PC-3 (cell line): ENCODE data around the gene BPI. TPM values are rescaled to one million over a fixed set of nuclear protein-coding genes. Genes with fewer than 3 reads are reported as not detected.

ENCODE experiments used
- ATAC-seq: fragments of 200-7000 bp; cut with Tn5 transposase; 2 replicates; pipeline ENCODE4 v1.9.1; 2020; ENCODE audit warnings: mild to moderate bottlenecking, moderate library complexity
- BruUV-seq: library from RNA; stranded (reverse); fragments of 400-500 nt; replicated peaks from 2 replicates; lab custom pipeline; 2021; lab: Mats Ljungman, UMichigan
- CTCF ChIA-PET: fragments of 300-600 bp; sonication (Branson Sonifier 250); formaldehyde crosslinking; loops from one replicate; lab custom pipeline; 2022; ENCODE audit warnings: antibody characterized with exemption; lab: Charles Lee
- POLR2A ChIA-PET: fragments of 300-600 bp; sonication (Branson Sonifier 250); formaldehyde crosslinking; loops from one replicate; lab custom pipeline; 2022; ENCODE audit warnings: antibody characterized with exemption; ENCODE audit not compliant: unreplicated experiment; lab: Charles Lee
- DNase-seq: peaks from one replicate; pipeline ENCODE4 v3.0.0-alpha.2; 2015
- H2AFZ ChIP-seq: fragments of 300-600 bp; sonication (generic); 2 replicates; pipeline ENCODE4 v1.6.0; 2016; ENCODE audit warnings: antibody characterized with exemption, low read length
- H3F3A ChIP-seq: fragments of 300-600 bp; sonication (generic); one replicate; pipeline ENCODE4 v1.6.0; 2017; ENCODE audit warnings: antibody characterized with exemption, low read length, control low read depth, mild to moderate bottlenecking; ENCODE audit not compliant: unreplicated experiment
- H3K27ac ChIP-seq: fragments of 300-600 bp; sonication (generic); 2 replicates; pipeline ENCODE4 v1.5.1; 2016; ENCODE audit warnings: mild to moderate bottlenecking, low read length
- H3K27me3 ChIP-seq: fragments of 300-600 bp; sonication (generic); 2 replicates; pipeline ENCODE4 v1.6.1; 2016; ENCODE audit warnings: low read length, mixed read lengths
- H3K36me3 ChIP-seq: fragments of 300-600 bp; sonication (generic); 2 replicates; pipeline ENCODE4 v1.6.1; 2016; ENCODE audit warnings: low read depth, mixed run types, low read length, mixed read lengths
- H3K4me1 ChIP-seq: fragments of 300-600 bp; sonication (generic); 2 replicates; pipeline ENCODE4 v1.5.1; 2016; ENCODE audit warnings: low read length; ENCODE audit not compliant: insufficient read depth
- H3K4me2 ChIP-seq: fragments of 300-600 bp; sonication (generic); 2 replicates; pipeline ENCODE4 v1.6.0; 2016; ENCODE audit warnings: low read length
- H3K4me3 ChIP-seq: fragments of 300-600 bp; sonication (generic); 2 replicates; pipeline ENCODE4 v1.5.1; 2016; ENCODE audit warnings: mild to moderate bottlenecking, low read length, mixed read lengths
- H3K79me2 ChIP-seq: fragments of 300-600 bp; sonication (generic); 2 replicates; pipeline ENCODE4 v1.6.1; 2017; ENCODE audit warnings: low read length, mixed read lengths
- H3K9ac ChIP-seq: fragments of 300-600 bp; sonication (generic); 2 replicates; pipeline ENCODE4 v1.6.0; 2016; ENCODE audit warnings: mild to moderate bottlenecking, low read length
- H3K9me2 ChIP-seq: fragments of 300-600 bp; sonication (generic); replicated peaks from 2 replicates; pipeline ENCODE4 v1.6.1; 2016; ENCODE audit warnings: mixed run types, low read length, mixed read lengths
- H3K9me3 ChIP-seq: fragments of 300-600 bp; sonication (generic); 2 replicates; pipeline ENCODE4 v1.6.1; 2016; ENCODE audit warnings: low read length, mixed read lengths
- H4K20me1 ChIP-seq: fragments of 300-600 bp; sonication (generic); 2 replicates; pipeline ENCODE4 v1.6.1; 2016; ENCODE audit warnings: low read length, mixed read lengths
- CTCF ChIP-seq: fragments of 300-600 bp; sonication (generic); conservative IDR thresholded peaks from 2 replicates; pipeline ENCODE4 v1.5.1; 2017; ENCODE audit warnings: antibody characterized with exemption, low read depth, mild to moderate bottlenecking, low read length
- EZH2 ChIP-seq: fragments of 300-600 bp; sonication (generic); IDR thresholded peaks from one replicate; pipeline ENCODE4 v1.6.1; 2017; ENCODE audit warnings: antibody characterized with exemption, mild to moderate bottlenecking, low read length; ENCODE audit not compliant: unreplicated experiment
- EZH2phosphoT487 ChIP-seq: fragments of 300-600 bp; sonication (generic); IDR thresholded peaks from 2 replicates; pipeline ENCODE4 v1.6.1; 2018; ENCODE audit warnings: mild to moderate bottlenecking, antibody characterized with exemption, low read length, borderline replicate concordance
- intact Hi-C: fragments of 100-400 bp; cut with micrococcal nuclease; formaldehyde crosslinking; loops from 2 replicates; pipeline ENCODE4 v1.9.0; 2023
- total RNA-seq: library from RNA; depleted of rRNA; stranded (reverse); fragments of >200 nt; gene quantifications from 2 replicates; pipeline ENCODE4 v1.2.3, GENCODE V29; 2014; rRNA removed

Gene BPI
- total RNA-seq, 1 experiment from 2014 or later, result not detected

GRCh38 chr20:38386004-38386403 is 82.0 kb downstream of the BPI start:
- POLR2A ChIA-PET, result no interaction called here

GRCh38 chr20:38386851-38387250 is 82.9 kb downstream of the BPI start:
- intact Hi-C loops, result no loop called here
- TF ChIP-seq CTCF (no peak), EZH2 (no peak), EZH2phosphoT487 (no peak)
- Histone ChIP-seq H3K27me3 (no peaks in the 10 kb centered on the region), H3K4me2 (no peak overlapping the region), H3K9me3 (no peaks in the 10 kb centered on the region), H3K9ac (no peak overlapping the region), H3K4me1 (no peaks in the 10 kb centered on the region), H3K79me2 (no peaks in the 10 kb centered on the region), H3K9me2 (no peaks in the 10 kb centered on the region), H3K36me3 (no peaks in the 10 kb centered on the region), H3K4me3 (no peak overlapping the region), H3F3A (no peaks in the 10 kb centered on the region), H4K20me1 (no peaks in the 10 kb centered on the region), H3K27ac (no peak overlapping the region), H2AFZ (no peak overlapping the region)
- BruUV-seq, result no TSS peak
- POLR2A ChIA-PET, result no interaction called here
- ATAC-seq, result no peak
- CTCF ChIA-PET, result no interaction called here
- DNase-seq, result no peak

More at GRCh38 chr20:38386004-38386403, 82.0 kb downstream of the BPI start:
- CTCF ChIA-PET, result no interaction called here
- intact Hi-C loops, result no loop called here
- Histone ChIP-seq H3F3A (no peaks in the 10 kb centered on the region), H3K36me3 (no peaks in the 10 kb centered on the region), H3K9me2 (no peaks in the 10 kb centered on the region), H3K4me2 (no peak overlapping the region), H4K20me1 (no peaks in the 10 kb centered on the region), H3K4me1 (no peaks in the 10 kb centered on the region), H3K9me3 (no peaks in the 10 kb centered on the region), H2AFZ (0 out of 2 replicates have a peak overlapping the region, but pooled peaks have one; percentile 7), H3K79me2 (no peaks in the 10 kb centered on the region), H3K27me3 (no peaks in the 10 kb centered on the region), H3K4me3 (no peak overlapping the region), H3K27ac (no peak overlapping the region), H3K9ac (no peak overlapping the region)
- no peak for ATAC-seq
- BruUV-seq, result no TSS peak
- no peak for DNase-seq
- TF ChIP-seq EZH2, result no peak
- no peak for TF ChIP-seq EZH2phosphoT487
- TF ChIP-seq CTCF, result no peak

Other genes starting within 250 kb of the BPI start
- 583 and 773 TPM in 2 replicates for gene TGM2, start 138.9 kb upstream of the BPI start, total RNA-seq
- 0.44 and 0.86 TPM in 2 replicates for gene KIAA1755, start 43.4 kb upstream of the BPI start, total RNA-seq
- gene LBP, start 42.3 kb downstream of the BPI start, total RNA-seq, result not detected in 2 replicates
- gene SNHG17, start 131.2 kb downstream of the BPI start, total RNA-seq, result 52.0 and 62.0 TPM in 2 replicates
- gene RALGAPB, start 168.7 kb downstream of the BPI start, total RNA-seq, result 28.0 and 30.4 TPM in 2 replicates